ENCODE measurements around the gene PLCL1.

The PLCL1 gene

GRCh38 chr2:197804049-197804757, at the start of gene PLCL1:
Gene PLCL1, plus strand, starts transcription at chr2:197804593.
- peak within 1 kb of the TSS; percentile 48 for H3K4me3 ChIP-seq (ENCODE audit: low read depth, low read length)
- peak; percentile 22; the same call in 1 of the 2 replicates for TF ChIP-seq CTCF (IDR thresholded peaks at IDR 0.05; ENCODE audit: control insufficient read depth, extremely low read depth, insufficient read depth)
- peak; percentile 68 for DNase-seq (ENCODE audit: low read depth)

GRCh38 chr2:197759013-197759412, 45.4 kb upstream of the PLCL1 start:
- no peak for DNase-seq (ENCODE audit: low read depth)
- H3K4me3 ChIP-seq (ENCODE audit: low read depth, low read length), result no peak overlapping the region
- no peak for TF ChIP-seq CTCF (IDR thresholded peaks at IDR 0.05; ENCODE audit: control insufficient read depth, extremely low read depth, insufficient read depth)

GRCh38 chr2:197759625-197760292, 44.6 kb upstream of the PLCL1 start:
- no peak for TF ChIP-seq CTCF (IDR thresholded peaks at IDR 0.05; ENCODE audit: control insufficient read depth, extremely low read depth, insufficient read depth)
- no peak for DNase-seq (ENCODE audit: low read depth)
- H3K4me3 ChIP-seq (ENCODE audit: low read depth, low read length), result no peak overlapping the region

- no peak for TF ChIP-seq CTCF (IDR thresholded peaks at IDR 0.05; ENCODE audit: control insufficient read depth, extremely low read depth, insufficient read depth)
- H3K4me3 ChIP-seq (ENCODE audit: low read depth, low read length), result no peak overlapping the region
- no peak for DNase-seq (ENCODE audit: low read depth)
Observed at GRCh38 chr2:197760293-197760657, 44.1 kb upstream of the PLCL1 start.

- peak; percentile 61 for TF ChIP-seq CTCF (IDR thresholded peaks at IDR 0.05; ENCODE audit: control insufficient read depth, extremely low read depth, insufficient read depth)
- H3K4me3 ChIP-seq (ENCODE audit: low read depth, low read length), result no peak overlapping the region
- peak; percentile 6 for DNase-seq (ENCODE audit: low read depth)
Observed at GRCh38 chr2:197777823-197778407, 26.5 kb upstream of the PLCL1 start.

GRCh38 chr2:197779261-197779660, 25.1 kb upstream of the PLCL1 start:
- H3K4me3 ChIP-seq (ENCODE audit: low read depth, low read length), result no peak overlapping the region
- no peak for DNase-seq (ENCODE audit: low read depth)
- TF ChIP-seq CTCF (IDR thresholded peaks at IDR 0.05; ENCODE audit: control insufficient read depth, extremely low read depth, insufficient read depth), result no peak
